ENCODE measurements around the gene PLCL2.

DNA sequence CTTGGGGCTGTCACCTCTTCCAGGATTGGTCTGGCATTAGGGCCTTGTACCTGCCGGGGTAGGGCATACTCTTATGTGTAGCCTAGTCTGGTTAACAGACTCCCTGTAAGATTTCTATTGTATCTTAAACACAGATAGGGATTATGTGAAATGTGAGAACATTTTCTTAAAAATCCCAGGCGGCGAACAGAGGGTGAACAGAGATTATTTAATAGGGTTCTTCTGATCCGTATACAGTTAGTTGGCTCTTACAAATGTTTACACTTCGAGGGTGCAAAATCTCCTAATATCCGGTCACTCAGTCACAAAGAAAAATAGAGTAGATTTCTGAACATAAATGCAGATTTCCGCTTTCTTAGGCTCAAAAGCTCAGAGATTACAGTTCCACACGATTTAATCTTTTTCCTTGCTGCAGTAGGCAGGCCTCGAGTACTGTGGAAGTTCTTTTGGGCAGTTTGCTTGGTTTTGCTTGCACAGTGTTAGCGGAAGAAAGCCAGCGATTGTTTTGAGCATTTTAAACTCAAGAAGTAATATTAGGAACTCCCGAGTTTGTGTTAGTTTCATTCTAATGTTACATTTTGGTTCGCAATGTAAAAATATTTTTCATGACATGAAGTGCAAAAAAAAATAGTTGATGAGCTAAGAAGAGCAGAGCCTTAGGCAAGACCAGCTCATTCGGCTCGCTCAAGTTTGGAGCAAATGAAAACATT, 993 bp downstream of the PLCL2 start:
- TF ChIP-seq, protein P1, sequence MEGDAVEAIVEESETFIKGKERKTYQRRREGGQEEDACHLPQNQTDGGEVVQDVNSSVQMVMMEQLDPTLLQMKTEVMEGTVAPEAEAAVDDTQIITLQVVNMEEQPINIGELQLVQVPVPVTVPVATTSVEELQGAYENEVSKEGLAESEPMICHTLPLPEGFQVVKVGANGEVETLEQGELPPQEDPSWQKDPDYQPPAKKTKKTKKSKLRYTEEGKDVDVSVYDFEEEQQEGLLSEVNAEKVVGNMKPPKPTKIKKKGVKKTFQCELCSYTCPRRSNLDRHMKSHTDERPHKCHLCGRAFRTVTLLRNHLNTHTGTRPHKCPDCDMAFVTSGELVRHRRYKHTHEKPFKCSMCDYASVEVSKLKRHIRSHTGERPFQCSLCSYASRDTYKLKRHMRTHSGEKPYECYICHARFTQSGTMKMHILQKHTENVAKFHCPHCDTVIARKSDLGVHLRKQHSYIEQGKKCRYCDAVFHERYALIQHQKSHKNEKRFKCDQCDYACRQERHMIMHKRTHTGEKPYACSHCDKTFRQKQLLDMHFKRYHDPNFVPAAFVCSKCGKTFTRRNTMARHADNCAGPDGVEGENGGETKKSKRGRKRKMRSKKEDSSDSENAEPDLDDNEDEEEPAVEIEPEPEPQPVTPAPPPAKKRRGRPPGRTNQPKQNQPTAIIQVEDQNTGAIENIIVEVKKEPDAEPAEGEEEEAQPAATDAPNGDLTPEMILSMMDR (IDR thresholded peaks at IDR 0.05; ENCODE audit: insufficient read depth, low read length, poor library complexity, severe bottlenecking), result no peak
- no peak for TF ChIP-seq EZH2phosphoT487 (conservative IDR thresholded peaks at IDR 0.05; ENCODE audit: low read length)

Data from SU-DHL-6 (cell line).